Adrenal gland (tissue), 12 donors: ENCODE measurements around the gene SLC25A5. TPM values are rescaled to one million over a fixed set of nuclear protein-coding genes. Genes with fewer than 3 reads are reported as not detected.

Experiments
- DNase-seq, 7 donors: peaks; one replicate each; pipeline ENCODE4 v3.0.0-alpha.2; 2019 to 2020
- H3K27ac ChIP-seq, 5 donors: fragments of 200-600 bp; sonication (generic) in 4 of 5; 1 replicate in 3 of 5; 2 replicates in 2 of 5; pipeline versions ENCODE4 v1.5.1 to v1.8.0; 2016 to 2020; ENCODE audit warnings: mild to moderate bottlenecking in 1 of 5
- H3K27me3 ChIP-seq: fragments of 200-600 bp; 2 replicates; pipeline ENCODE4 v1.8.0; 2021
- H3K36me3 ChIP-seq, 2 donors: fragments of 200-600 bp; replicated peaks in 1 of 2; 1 replicate in 1 of 2; 2 replicates in 1 of 2; pipeline versions ENCODE4 v1.5.1 to v1.8.0; 2018 to 2022
- H3K4me1 ChIP-seq, 2 donors: fragments of 200-600 bp; replicated peaks in 1 of 2; 1 replicate in 1 of 2; 2 replicates in 1 of 2; pipeline versions ENCODE4 v1.5.1 to v1.8.0; 2018 to 2021
- H3K4me3 ChIP-seq, 4 donors: fragments of 200-600 bp; sonication (generic) in 3 of 4; one replicate each; pipeline ENCODE4 v1.5.1; 2016 to 2018
- H3K9me3 ChIP-seq, 3 donors: fragments of 200-600 bp; sonication (generic) in 1 of 3; replicated peaks in 1 of 3; 1 replicate in 2 of 3; 2 replicates in 1 of 3; pipeline versions ENCODE4 v1.5.1 to v1.8.0; 2016 to 2021
- POLR2A ChIP-seq, 2 donors: fragments of 450-650 bp; IDR thresholded peaks; one replicate each; pipeline ENCODE4 v1.6.1; 2017; ENCODE audit warnings: antibody characterized with exemption in 2 of 2, mild to moderate bottlenecking in 2 of 2, moderate library complexity in 1 of 2
- WGBS, 4 donors: extraction: QIAGEN DNeasy Blood & Tissue Kit in 2 of 4; methylation state at CpG; one replicate each; pipeline versions ENCODE4 v1.1.5 to v1.1.7; 2013 to 2017; 5-methylcytosine and 5-hydroxymethylcytosine counted together
- intact Hi-C, 2 donors: fragments of 100-400 bp; cut with DNase I; formaldehyde crosslinking; loops; one replicate each; pipeline versions ENCODE4 v1.14.1 to v1.15.0; 2022 to 2023
- polyA plus RNA-seq, 3 donors: library from polyadenylated mRNA; stranded (reverse); fragments of 200-250 nt in 2 of 3; fragments of 350-450 nt in 1 of 3; fragmentation: Illumina TruSeq in 1 of 3; extraction: RNeasy Lipid Tissue Mini Kit (QIAGEN cat#74804) in 1 of 3; gene quantifications; one replicate each; pipeline ENCODE4 v1.2.3, GENCODE V29; 2013 to 2014
- total RNA-seq, 9 donors: library from RNA; depleted of rRNA in 4 of 9; stranded (reverse); fragments of >200 nt in 4 of 9; fragments of 120-200 nt in 1 of 9; fragmentation: NEBNext Ultra II Directional in 1 of 9; extraction: Animal tissue kit (Norgen Biotek cat#: 25700) in 1 of 9; gene quantifications; one replicate each; pipeline versions ENCODE4 v1.1.0 to v1.2.4, GENCODE V29; 2013 to 2023
- TF ChIP-seq, protein P1 (sequence below), 6 experiments: fragments of 450-650 bp in 4 of 6; fragments of 200-600 bp in 2 of 6; sonication (generic) in 1 of 6; IDR thresholded peaks; 1 replicate in 5 of 6; 2 replicates in 1 of 6; pipeline versions ENCODE4 v1.5.1 to v1.8.0; 2016 to 2021; ENCODE audit warnings: antibody characterized with exemption in 6 of 6, mild to moderate bottlenecking in 2 of 6, moderate library complexity in 1 of 6
- donor health status: healthy with polysubstance abuse.
- donor health status: Bipolar disorder and iron deficiency.
- donor health status: DM: yes; HTN: yes; CAD: no.
- donor health status: DM: no; HTN: no; CAD: no.
- donor health status: DM: no; HTN: no; CAD: no.
- donor health status: DM: yes; HTN: yes; CAD: no.

The SLC25A5 gene
- total and polyA plus RNA-seq, 12 donors = 65.2 to 313 (median 208) TPM

DNA sequence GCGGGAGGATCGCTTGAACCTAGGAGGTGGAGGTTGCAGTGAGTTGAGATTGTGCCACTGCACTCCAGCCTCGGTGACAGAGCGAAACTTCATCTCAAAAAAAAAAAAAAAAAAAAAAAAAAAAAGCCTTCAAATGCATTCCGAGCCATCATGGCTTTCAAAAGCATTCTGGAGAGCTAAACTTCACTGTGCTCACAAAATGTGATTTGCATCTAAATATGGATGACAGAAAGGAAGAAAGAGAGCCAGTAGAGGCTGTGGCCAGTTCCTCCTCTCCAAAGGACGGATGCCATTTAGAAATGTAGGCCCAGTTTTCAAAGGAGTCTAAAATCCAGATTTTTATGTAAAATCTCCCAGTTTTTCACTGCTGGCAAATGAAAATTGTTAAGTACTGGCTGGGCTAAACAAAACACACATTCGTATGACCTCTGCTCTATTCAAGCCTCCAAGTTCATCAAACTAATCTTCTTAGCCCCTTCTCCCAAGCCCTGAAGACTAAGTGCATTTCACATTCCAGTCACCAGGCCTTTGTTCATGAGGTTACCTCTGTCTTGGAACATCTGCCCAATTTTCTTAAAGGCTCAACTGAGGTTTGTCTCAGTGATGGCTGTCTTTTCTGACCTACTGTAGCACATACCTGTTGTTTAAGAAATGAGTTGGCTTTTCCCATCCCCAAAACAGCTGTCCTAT is 47.1 kb upstream of the SLC25A5 start:
- H3K27me3 ChIP-seq = no peaks in the 10 kb centered on the region
- H3K9me3 ChIP-seq = no peaks in the 10 kb centered on the region
- no peaks in the 10 kb centered on the region for H3K4me1 ChIP-seq
- DNase-seq = no peak
- TF ChIP-seq, protein P1, sequence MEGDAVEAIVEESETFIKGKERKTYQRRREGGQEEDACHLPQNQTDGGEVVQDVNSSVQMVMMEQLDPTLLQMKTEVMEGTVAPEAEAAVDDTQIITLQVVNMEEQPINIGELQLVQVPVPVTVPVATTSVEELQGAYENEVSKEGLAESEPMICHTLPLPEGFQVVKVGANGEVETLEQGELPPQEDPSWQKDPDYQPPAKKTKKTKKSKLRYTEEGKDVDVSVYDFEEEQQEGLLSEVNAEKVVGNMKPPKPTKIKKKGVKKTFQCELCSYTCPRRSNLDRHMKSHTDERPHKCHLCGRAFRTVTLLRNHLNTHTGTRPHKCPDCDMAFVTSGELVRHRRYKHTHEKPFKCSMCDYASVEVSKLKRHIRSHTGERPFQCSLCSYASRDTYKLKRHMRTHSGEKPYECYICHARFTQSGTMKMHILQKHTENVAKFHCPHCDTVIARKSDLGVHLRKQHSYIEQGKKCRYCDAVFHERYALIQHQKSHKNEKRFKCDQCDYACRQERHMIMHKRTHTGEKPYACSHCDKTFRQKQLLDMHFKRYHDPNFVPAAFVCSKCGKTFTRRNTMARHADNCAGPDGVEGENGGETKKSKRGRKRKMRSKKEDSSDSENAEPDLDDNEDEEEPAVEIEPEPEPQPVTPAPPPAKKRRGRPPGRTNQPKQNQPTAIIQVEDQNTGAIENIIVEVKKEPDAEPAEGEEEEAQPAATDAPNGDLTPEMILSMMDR (IDR thresholded peaks at IDR 0.05) = no peak
- no peak for TF ChIP-seq POLR2A (IDR thresholded peaks at IDR 0.05)
- intact Hi-C loops = no loop called here
- 80 to 95% (median 88%) methylated on average over 6 to 7 of the region's 7 CpGs for WGBS, 4 donors
- no peak overlapping the region for H3K27ac ChIP-seq
- H3K36me3 ChIP-seq = no peaks in the 10 kb centered on the region
- no peak overlapping the region for H3K4me3 ChIP-seq

DNA sequence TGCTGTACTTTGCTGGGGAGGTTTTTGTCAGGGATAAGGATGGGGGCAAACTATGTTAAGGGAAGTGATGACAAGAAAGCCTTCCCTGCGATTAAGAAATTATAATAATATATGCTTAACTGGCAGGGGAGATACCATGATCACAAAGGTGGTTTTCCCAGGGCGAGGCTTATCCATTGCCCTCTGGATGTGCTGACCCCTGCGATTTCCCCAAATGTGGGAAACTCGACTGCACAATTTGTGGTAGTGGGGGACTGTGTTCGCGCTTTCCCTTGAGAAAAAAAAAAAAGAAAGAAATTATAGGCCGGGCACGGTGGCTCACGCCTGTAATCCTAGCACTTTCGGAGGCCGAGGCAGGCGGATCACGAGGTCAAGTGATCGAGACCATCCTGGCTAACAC is 44.6 kb upstream of the SLC25A5 start:
- Histone ChIP-seq H3K27ac (no peak overlapping the region), H3K4me3 (no peak overlapping the region), H3K4me1 (no peaks in the 10 kb centered on the region), H3K36me3 (no peaks in the 10 kb centered on the region), H3K9me3 (no peaks in the 10 kb centered on the region), H3K27me3 (no peaks in the 10 kb centered on the region)
- intact Hi-C loops = no loop called here
- no peak for TF ChIP-seq POLR2A (IDR thresholded peaks at IDR 0.05)
- TF ChIP-seq, protein P1 (IDR thresholded peaks at IDR 0.05) = no peak
- DNase-seq = no peak
- WGBS, 4 donors = 91 to 96% (median 94%) methylated on average over 14 of the region's 14 CpGs

DNA sequence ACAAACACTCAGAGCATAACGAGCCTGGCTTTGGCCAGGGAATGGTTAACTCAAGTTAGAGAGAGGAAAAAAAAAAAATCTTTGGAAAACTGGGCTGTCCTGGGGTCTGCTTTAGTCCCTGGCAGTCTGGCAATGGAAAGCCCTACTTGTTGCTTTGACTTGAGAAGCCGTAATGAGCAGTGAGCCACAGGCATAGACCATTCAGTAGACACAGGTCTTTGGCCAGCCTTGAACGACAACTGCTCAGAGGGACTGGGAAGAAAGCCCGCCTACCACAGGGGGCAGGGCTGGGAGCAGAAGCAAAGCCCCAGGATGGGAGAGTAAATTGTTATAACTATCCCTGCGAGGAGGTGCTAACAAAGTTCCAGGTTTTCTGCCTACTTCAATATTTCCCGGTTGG is 43.2 kb upstream of the SLC25A5 start:
- intact Hi-C loops = no loop called here
- 60 to 100% (median 76%) methylated on average over 1 to 6 of the region's 6 CpGs for WGBS, 4 donors
- no peaks in the 10 kb centered on the region for H3K27me3 ChIP-seq
- no peak overlapping the region for H3K27ac ChIP-seq
- DNase-seq = no peak
- no peaks in the 10 kb centered on the region for H3K4me1 ChIP-seq
- H3K9me3 ChIP-seq = no peaks in the 10 kb centered on the region
- no peak overlapping the region for H3K4me3 ChIP-seq
- no peaks in the 10 kb centered on the region for H3K36me3 ChIP-seq
- TF ChIP-seq POLR2A (IDR thresholded peaks at IDR 0.05) = no peak
- TF ChIP-seq, protein P1 (IDR thresholded peaks at IDR 0.05) = no peak

DNA sequence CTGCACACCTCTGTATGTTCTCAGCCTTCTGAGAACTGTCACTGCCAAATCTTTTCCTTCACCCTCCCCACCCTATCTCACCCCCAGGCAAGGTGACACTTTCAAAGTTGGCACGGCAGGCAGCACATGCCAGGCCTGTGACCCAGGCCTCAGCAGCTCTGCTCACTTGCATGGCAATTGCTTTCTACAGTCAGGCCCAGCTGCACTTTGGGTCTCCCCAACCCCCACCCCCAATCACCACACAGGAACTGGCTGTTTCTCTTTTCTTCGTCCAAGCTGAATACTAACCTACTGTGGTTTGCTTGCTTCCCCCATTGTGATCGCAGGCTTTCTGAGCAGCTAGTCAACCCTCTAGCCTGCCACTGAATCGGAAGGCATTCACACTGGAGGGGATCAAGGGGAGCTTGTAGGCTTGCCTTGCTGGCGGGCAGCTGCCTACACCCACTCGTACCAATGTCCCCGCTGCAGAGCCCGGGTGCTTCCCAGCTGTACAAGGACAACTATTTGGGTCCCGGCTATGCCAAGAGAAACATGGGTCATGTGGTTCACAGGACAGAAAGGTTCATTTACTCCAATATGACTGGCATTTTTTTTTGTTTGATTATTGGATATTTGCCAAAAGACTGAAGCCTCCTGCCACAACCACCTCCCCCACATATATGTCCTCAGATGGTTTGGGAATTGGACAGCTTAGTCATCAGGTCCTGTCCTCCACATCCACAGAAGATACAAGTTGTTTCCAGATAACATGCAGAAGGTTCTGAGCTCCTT is 41.0 kb upstream of the SLC25A5 start:
- Histone ChIP-seq H3K27ac (no peak overlapping the region), H3K36me3 (no peaks in the 10 kb centered on the region), H3K4me3 (no peak overlapping the region), H3K4me1 (no peaks in the 10 kb centered on the region), H3K9me3 (no peaks in the 10 kb centered on the region), H3K27me3 (no peaks in the 10 kb centered on the region)
- intact Hi-C loops = no loop called here
- 49 to 77% (median 72%) methylated on average over 9 of the region's 9 CpGs for WGBS, 4 donors
- no peak for TF ChIP-seq POLR2A (IDR thresholded peaks at IDR 0.05)
- TF ChIP-seq, protein P1 (IDR thresholded peaks at IDR 0.05) = no peak
- DNase-seq = peak in 2 of 7 donors; percentile 0 to 46
